Naive B cell (primary cell): Measurements from ENCODE around the gene ZFAND2A. TPM values are rescaled to one million over a fixed set of nuclear protein-coding genes. Genes with fewer than 3 reads are reported as not detected.
"Not testable (repeated sequence)": the region's sequence is repeated elsewhere in the genome, so short reads cannot be mapped to it uniquely, and the experiment has no call there.

Experiments used
- ATAC-seq, 2 donors: fragments of 150-1000 bp; cut with Tn5 transposase; 2 replicates each; pipeline ENCODE4 v1.10.0; 2021; ENCODE audit warnings: low read depth in 2 of 2, mild to moderate bottlenecking in 2 of 2, moderate library complexity in 2 of 2
- DNase-seq: peaks from one replicate; pipeline ENCODE4 v3.0.0; 2022
- H3K27ac Mint-ChIP-seq, 6 donors: one replicate each; pipeline ENCODE4 v1.8.0; 2020 to 2022; ENCODE audit warnings: mild to moderate bottlenecking in 6 of 6, mixed read lengths in 6 of 6, moderate library complexity in 5 of 6, inconsistent platforms in 2 of 6
- H3K27me3 Mint-ChIP-seq, 3 donors: one replicate each; pipeline ENCODE4 v1.8.0; 2021 to 2022; ENCODE audit warnings: mixed read lengths in 3 of 3, mild to moderate bottlenecking in 1 of 3
- H3K36me3 Mint-ChIP-seq, 2 donors: one replicate each; pipeline ENCODE4 v1.8.0; 2020 to 2022; ENCODE audit warnings: mixed read lengths in 2 of 2, inconsistent platforms in 1 of 2, mild to moderate bottlenecking in 1 of 2
- H3K4me1 Mint-ChIP-seq, 3 donors: one replicate each; pipeline ENCODE4 v1.8.0; 2020 to 2022; ENCODE audit warnings: mixed read lengths in 3 of 3, inconsistent platforms in 1 of 3, mild to moderate bottlenecking in 1 of 3, moderate library complexity in 1 of 3
- H3K4me3 Mint-ChIP-seq, 8 donors: one replicate each; pipeline ENCODE4 v1.8.0; 2020 to 2022; ENCODE audit warnings: mild to moderate bottlenecking in 8 of 8, mixed read lengths in 8 of 8, moderate library complexity in 8 of 8, inconsistent platforms in 2 of 8
- H3K9me3 Mint-ChIP-seq, 7 donors: one replicate each; pipeline ENCODE4 v1.8.0; 2020 to 2022; ENCODE audit warnings: mixed read lengths in 7 of 7, mild to moderate bottlenecking in 5 of 7, inconsistent platforms in 2 of 7, moderate library complexity in 1 of 7
- polyA plus RNA-seq, 6 donors: library from polyadenylated mRNA; unstranded; fragments of 300-500 nt; fragmentation: Illumina TruSeq; gene quantifications; one replicate each; pipeline ENCODE4 v1.2.3, GENCODE V29; 2021; ENCODE audit warnings: low read depth in 6 of 6

The ZFAND2A gene
- polyA plus RNA-seq, 6 donors from 2014 or later, result 59.3 to 73.5 (median 67.9) TPM

- Mint-ChIP-seq H3K4me3 (no peak overlapping the region), H3K36me3 (no peaks in the 10 kb centered on the region), H3K9me3 (no peaks in the 10 kb centered on the region), H3K27me3 (no peaks in the 10 kb centered on the region), H3K27ac (peak overlapping the region in 3 of 6 donors; percentile 15 to 83 (median 16)), H3K4me1 (peaks cover 3 to 10% (median 9%) of the 10 kb centered on the region in 3 donors)
- DNase-seq (no peak), ATAC-seq (no peak)
These were observed 37.0 kb downstream of the ZFAND2A start for GRCh38 chr7:1122832-1123501.

- Mint-ChIP-seq H3K27me3 (no peaks in the 10 kb centered on the region), H3K4me3 (no peak overlapping the region), H3K27ac (peak overlapping the region in 3 of 6 donors; percentile 15 to 83 (median 16)), H3K9me3 (no peaks in the 10 kb centered on the region), H3K36me3 (no peaks in the 10 kb centered on the region), H3K4me1 (peaks cover 3 to 10% (median 9%) of the 10 kb centered on the region in 3 donors)
- DNase-seq (no peak), ATAC-seq (no peak)
These were observed 37.8 kb downstream of the ZFAND2A start for GRCh38 chr7:1121886-1122831.

GRCh38 chr7:1121476-1121875 is 38.5 kb downstream of the ZFAND2A start:
- no peaks in the 10 kb centered on the region for H3K9me3 Mint-ChIP-seq
- no peak overlapping the region for H3K4me3 Mint-ChIP-seq
- no peaks in the 10 kb centered on the region for H3K36me3 Mint-ChIP-seq
- ATAC-seq (no peak), DNase-seq (no peak)
- H3K27me3 Mint-ChIP-seq, result no peaks in the 10 kb centered on the region
- H3K4me1 Mint-ChIP-seq, result peaks cover 3 to 10% (median 9%) of the 10 kb centered on the region in 3 donors
- H3K27ac Mint-ChIP-seq, result no peak overlapping the region

GRCh38 chr7:1120791-1121190 is 39.2 kb downstream of the ZFAND2A start:
- ATAC-seq (no peak), DNase-seq (no peak)
- Mint-ChIP-seq H3K27ac (no peak overlapping the region), H3K9me3 (no peaks in the 10 kb centered on the region), H3K36me3 (no peaks in the 10 kb centered on the region), H3K4me3 (no peak overlapping the region), H3K27me3 (no peaks in the 10 kb centered on the region), H3K4me1 (peaks cover 3 to 10% (median 9%) of the 10 kb centered on the region in 3 donors)

- peak overlapping the region in 1 of 6 donors; percentile 95 for H3K27ac Mint-ChIP-seq
- no peak overlapping the region for H3K4me3 Mint-ChIP-seq
- H3K9me3 Mint-ChIP-seq, result no peaks in the 10 kb centered on the region
- no peak for DNase-seq
- H3K4me1 Mint-ChIP-seq, result peaks cover 3 to 10% (median 9%) of the 10 kb centered on the region in 3 donors
- no peaks in the 10 kb centered on the region for H3K27me3 Mint-ChIP-seq
- no peak for ATAC-seq
- no peaks in the 10 kb centered on the region for H3K36me3 Mint-ChIP-seq
These were observed 40.8 kb downstream of the ZFAND2A start for GRCh38 chr7:1119201-1119600.

GRCh38 chr7:1117321-1117928 is 42.6 kb downstream of the ZFAND2A start:
- no peak overlapping the region for H3K4me3 Mint-ChIP-seq
- H3K36me3 Mint-ChIP-seq, result no peaks in the 10 kb centered on the region
- no peaks in the 10 kb centered on the region for H3K9me3 Mint-ChIP-seq
- H3K4me1 Mint-ChIP-seq, result peaks cover 3 to 6% (median 5%) of the 10 kb centered on the region in 3 donors
- no peak overlapping the region for H3K27ac Mint-ChIP-seq
- no peaks in the 10 kb centered on the region for H3K27me3 Mint-ChIP-seq
- ATAC-seq, result no peak
- DNase-seq, result no peak

GRCh38 chr7:1116383-1117008 is 43.5 kb downstream of the ZFAND2A start:
- H3K27ac Mint-ChIP-seq, ATAC-seq, H3K27me3 Mint-ChIP-seq, H3K36me3 Mint-ChIP-seq, H3K9me3 Mint-ChIP-seq, H3K4me1 Mint-ChIP-seq, H3K4me3 Mint-ChIP-seq, DNase-seq: not testable (repeated sequence)

- H3K36me3 Mint-ChIP-seq, H3K9me3 Mint-ChIP-seq, H3K4me1 Mint-ChIP-seq, ATAC-seq, H3K4me3 Mint-ChIP-seq, H3K27me3 Mint-ChIP-seq, DNase-seq: not testable (repeated sequence)
- H3K27ac Mint-ChIP-seq, result peak overlapping the region in 2 of 6 donors; percentile 20 to 56
These were observed 44.6 kb downstream of the ZFAND2A start for GRCh38 chr7:1115171-1116045.

GRCh38 chr7:1114505-1114904 is 45.5 kb downstream of the ZFAND2A start:
- H3K36me3 Mint-ChIP-seq, result no peaks in the 10 kb centered on the region
- ATAC-seq (no peak), DNase-seq (no peak)
- no peaks in the 10 kb centered on the region for H3K27me3 Mint-ChIP-seq
- H3K4me1 Mint-ChIP-seq, result no peaks in the 10 kb centered on the region
- no peak overlapping the region for H3K4me3 Mint-ChIP-seq
- H3K27ac Mint-ChIP-seq, result no peak overlapping the region
- no peaks in the 10 kb centered on the region for H3K9me3 Mint-ChIP-seq

GRCh38 chr7:1114088-1114487 is 45.9 kb downstream of the ZFAND2A start:
- H3K36me3 Mint-ChIP-seq, result no peaks in the 10 kb centered on the region
- H3K9me3 Mint-ChIP-seq, result no peaks in the 10 kb centered on the region
- no peak overlapping the region for H3K27ac Mint-ChIP-seq
- no peak for DNase-seq
- no peak overlapping the region for H3K4me3 Mint-ChIP-seq
- peaks cover 0 to 2% (median 0%) of the 10 kb centered on the region in 3 donors for H3K27me3 Mint-ChIP-seq
- no peaks in the 10 kb centered on the region for H3K4me1 Mint-ChIP-seq
- ATAC-seq, result no peak

- H3K27me3 Mint-ChIP-seq, result peaks cover 0 to 6% (median 0%) of the 10 kb centered on the region in 3 donors
- no peak overlapping the region for H3K4me3 Mint-ChIP-seq
- H3K9me3 Mint-ChIP-seq, result no peaks in the 10 kb centered on the region
- H3K27ac Mint-ChIP-seq, result no peak overlapping the region
- ATAC-seq (no peak), DNase-seq (no peak)
- no peaks in the 10 kb centered on the region for H3K4me1 Mint-ChIP-seq
- H3K36me3 Mint-ChIP-seq, result no peaks in the 10 kb centered on the region
These were observed 46.5 kb downstream of the ZFAND2A start for GRCh38 chr7:1113548-1113885.

GRCh38 chr7:1112625-1113547 is 47.1 kb downstream of the ZFAND2A start:
- ATAC-seq, result no peak
- Mint-ChIP-seq H3K4me1 (no peaks in the 10 kb centered on the region), H3K36me3 (no peaks in the 10 kb centered on the region), H3K4me3 (no peak overlapping the region), H3K9me3 (no peaks in the 10 kb centered on the region), H3K27me3 (peaks cover 0 to 6% (median 0%) of the 10 kb centered on the region in 3 donors), H3K27ac (no peak overlapping the region)
- DNase-seq, result no peak
